ENCODE results near the gene NR1D2.
"Not testable (repeated sequence)": the region's sequence is repeated elsewhere in the genome, so short reads cannot be mapped to it uniquely, and the experiment has no call there.

The NR1D2 gene

GRCh38 chr3:23944861-23945662 lies at the start of gene NR1D2:
NR1D2 (plus strand) TSS chr3:23945286; CDS start chr3:23945579, 293 bp downstream.
- TF ChIP-seq CTCF (IDR thresholded peaks at IDR 0.05; ENCODE audit: control insufficient read depth, insufficient read depth, low read depth, low read length, missing control alignments) = no peak
- peak within 1 kb of the TSS; percentile 92 for H3K4me3 ChIP-seq (ENCODE audit: control insufficient read depth, low read depth, low read length)
- peak; percentile 31 for DNase-seq (ENCODE audit: low read depth)

DNA sequence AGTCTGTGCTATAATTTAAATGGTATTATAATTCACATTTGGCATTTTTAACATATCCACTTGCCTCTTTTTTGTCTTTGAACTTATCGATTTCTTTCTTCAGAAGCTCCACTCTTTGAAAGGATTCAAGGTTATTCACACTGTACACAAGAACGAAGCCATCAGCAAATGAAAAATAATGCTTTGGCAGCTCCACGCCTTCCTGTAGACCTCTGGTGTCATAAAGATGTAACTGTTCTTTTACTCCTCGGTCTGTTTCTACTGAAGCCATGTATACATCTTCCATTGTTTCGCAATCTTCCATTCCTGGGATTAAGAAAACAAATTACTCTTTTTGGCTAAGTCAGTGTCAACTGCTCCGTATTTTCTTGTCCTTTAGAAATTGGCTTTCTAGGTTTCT lies 44.3 kb upstream of the NR1D2 start:
- TF ChIP-seq CTCF (IDR thresholded peaks at IDR 0.05; ENCODE audit: control insufficient read depth, insufficient read depth, low read depth, low read length, missing control alignments) = no peak
- no peak for DNase-seq (ENCODE audit: low read depth)

DNA sequence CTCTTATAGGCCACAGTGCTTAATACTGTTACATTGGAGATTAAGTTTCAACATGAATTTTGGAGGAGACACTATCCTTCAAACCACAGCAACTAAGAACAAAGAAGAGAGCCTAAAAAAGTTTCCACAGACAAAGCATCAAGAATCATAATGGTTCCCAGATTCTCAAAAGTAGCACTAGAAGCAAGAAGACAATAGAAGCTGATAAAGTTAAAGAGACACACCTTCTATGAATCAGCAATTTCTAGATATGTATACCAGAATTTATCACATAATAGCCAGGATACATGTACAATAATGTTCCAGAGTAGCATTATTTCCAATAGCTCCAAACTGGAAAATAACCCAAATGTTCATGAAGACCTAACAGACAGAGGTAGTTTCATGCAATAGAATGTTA lies 40.5 kb upstream of the NR1D2 start:
- DNase-seq (ENCODE audit: low read depth) = no peak
- H3K4me3 ChIP-seq (ENCODE audit: control insufficient read depth, low read depth, low read length) = no peak overlapping the region
- TF ChIP-seq CTCF (IDR thresholded peaks at IDR 0.05; ENCODE audit: control insufficient read depth, insufficient read depth, low read depth, low read length, missing control alignments) = no peak

More for the DNA sequence above, 44.3 kb upstream of the NR1D2 start:
- no peak overlapping the region for H3K4me3 ChIP-seq (ENCODE audit: control insufficient read depth, low read depth, low read length)

DNA sequence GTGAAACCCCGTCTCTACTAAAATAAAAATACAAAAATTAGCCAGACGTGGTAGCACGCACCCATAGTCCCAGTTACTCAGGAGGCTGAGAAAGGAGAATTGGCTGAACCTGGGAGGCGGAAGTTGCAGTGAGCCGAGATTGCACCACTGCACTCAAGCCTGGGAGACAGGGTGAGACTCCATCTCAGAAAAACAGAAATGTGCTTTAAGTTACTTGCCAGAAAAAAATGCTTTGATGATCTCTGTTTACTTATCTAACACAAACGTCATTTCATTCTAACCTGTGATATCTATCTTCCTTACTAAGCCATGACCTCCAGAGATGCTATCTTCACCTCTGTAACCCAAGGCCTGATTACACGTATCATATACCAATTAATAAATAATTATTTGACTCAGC lies 35.7 kb upstream of the NR1D2 start:
- no peak for DNase-seq (ENCODE audit: low read depth)
- no peak for TF ChIP-seq CTCF (IDR thresholded peaks at IDR 0.05; ENCODE audit: control insufficient read depth, insufficient read depth, low read depth, low read length, missing control alignments)
- no peak overlapping the region for H3K4me3 ChIP-seq (ENCODE audit: control insufficient read depth, low read depth, low read length)

DNA sequence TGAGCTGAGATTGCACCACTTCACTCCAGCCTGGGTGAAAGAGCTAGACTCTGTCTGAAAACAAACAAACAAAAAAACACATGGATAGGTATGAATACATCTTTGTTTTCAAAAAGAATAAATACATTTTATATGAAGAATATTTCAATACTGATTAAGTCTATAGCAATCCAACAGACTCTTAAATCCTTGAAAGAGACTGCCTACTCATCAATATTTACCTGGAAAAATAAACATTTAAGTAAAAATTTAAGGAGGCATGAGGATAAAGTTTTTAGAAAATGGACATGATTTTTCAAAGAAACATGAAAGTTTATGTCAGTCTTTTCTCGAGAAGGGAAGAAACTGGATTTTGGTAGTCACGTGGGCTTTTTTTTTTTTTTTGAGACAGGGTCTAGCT lies 33.7 kb upstream of the NR1D2 start:
- no peak for TF ChIP-seq CTCF (IDR thresholded peaks at IDR 0.05; ENCODE audit: control insufficient read depth, insufficient read depth, low read depth, low read length, missing control alignments)
- no peak overlapping the region for H3K4me3 ChIP-seq (ENCODE audit: control insufficient read depth, low read depth, low read length)
- no peak for DNase-seq (ENCODE audit: low read depth)

- not testable (repeated sequence) for H3K4me3 ChIP-seq (ENCODE audit: control insufficient read depth, low read depth, low read length); DNase-seq (ENCODE audit: low read depth)
Observed at GRCh38 chr3:23912335-23912734, 32.8 kb upstream of the NR1D2 start.

- no peak overlapping the region for H3K4me3 ChIP-seq (ENCODE audit: control insufficient read depth, low read depth, low read length)
- TF ChIP-seq CTCF (IDR thresholded peaks at IDR 0.05; ENCODE audit: control insufficient read depth, insufficient read depth, low read depth, low read length, missing control alignments) = no peak
- no peak for DNase-seq (ENCODE audit: low read depth)
Observed at GRCh38 chr3:23913182-23913581, 31.9 kb upstream of the NR1D2 start.
